Astrocyte (in vitro differentiated cells and primary cell): ENCODE results near the gene ELMOD3. TPM values are rescaled to one million over a fixed set of nuclear protein-coding genes. Genes with fewer than 3 reads are reported as not detected.

ENCODE experiments used
- DNase-seq: peaks from one replicate; pipeline ENCODE4 v3.0.0-alpha.2; 2010; ENCODE audit warnings: low read depth
- FAIRE-seq: peaks from 2 replicates; lab custom pipeline; 2011; peaks lifted over from hg19 to GRCh38; lab: Jason Lieb, UNC
- H2AFZ ChIP-seq: 2 replicates; pipeline ENCODE4 v1.6.0; 2012; ENCODE audit warnings: low read depth, low read length, inconsistent platforms
- H3K27ac ChIP-seq: 2 replicates; pipeline ENCODE4 v1.5.1; 2011; ENCODE audit warnings: low read depth, low read length, inconsistent platforms
- H3K27me3 ChIP-seq: 2 replicates; pipeline ENCODE4 v1.6.0; 2011; ENCODE audit warnings: low read length, inconsistent platforms; ENCODE audit not compliant: insufficient read depth
- H3K36me3 ChIP-seq: 2 replicates; pipeline ENCODE4 v1.5.1; 2011; ENCODE audit warnings: low read length, inconsistent platforms; ENCODE audit not compliant: insufficient read depth
- H3K4me1 ChIP-seq: 2 replicates; pipeline ENCODE4 v1.5.1; 2011; ENCODE audit warnings: low read length, inconsistent platforms; ENCODE audit not compliant: insufficient read depth
- H3K4me2 ChIP-seq: 2 replicates; pipeline ENCODE4 v1.6.0; 2012; ENCODE audit warnings: low read length, inconsistent platforms
- H3K4me3 ChIP-seq: 2 replicates; pipeline ENCODE4 v1.5.1; 2011; ENCODE audit warnings: low read depth, mild to moderate bottlenecking, low read length, inconsistent platforms; ENCODE audit not compliant: insufficient read depth
- H3K79me2 ChIP-seq: 2 replicates; pipeline ENCODE4 v1.6.0; 2012; ENCODE audit warnings: mild to moderate bottlenecking, low read length, inconsistent platforms; ENCODE audit not compliant: insufficient read depth
- H3K9ac ChIP-seq: 2 replicates; pipeline ENCODE4 v1.6.0; 2012; ENCODE audit warnings: mild to moderate bottlenecking, low read length, inconsistent platforms
- H3K9me3 ChIP-seq: 2 replicates; pipeline ENCODE4 v1.5.1; 2012; ENCODE audit warnings: low read depth, mild to moderate bottlenecking, low read length, inconsistent platforms; ENCODE audit not compliant: insufficient read depth
- H4K20me1 ChIP-seq: 2 replicates; pipeline ENCODE4 v1.6.0; 2012; ENCODE audit warnings: low read length, inconsistent platforms; ENCODE audit not compliant: insufficient read depth
- H3K27ac Mint-ChIP-seq: one replicate; pipeline ENCODE4 v1.8.0; 2021; ENCODE audit warnings: mild to moderate bottlenecking, mixed read lengths; ENCODE audit not compliant: unreplicated experiment
- H3K27me3 Mint-ChIP-seq: one replicate; pipeline ENCODE4 v1.8.0; 2021; ENCODE audit warnings: low read depth, mixed read lengths; ENCODE audit not compliant: unreplicated experiment
- H3K36me3 Mint-ChIP-seq: one replicate; pipeline ENCODE4 v1.8.0; 2021; ENCODE audit warnings: low read depth, mixed read lengths; ENCODE audit not compliant: unreplicated experiment
- H3K4me1 Mint-ChIP-seq: one replicate; pipeline ENCODE4 v1.8.0; 2021; ENCODE audit warnings: low read depth, mixed read lengths; ENCODE audit not compliant: unreplicated experiment
- H3K4me3 Mint-ChIP-seq: one replicate; pipeline ENCODE4 v1.8.0; 2021; ENCODE audit warnings: mild to moderate bottlenecking, moderate library complexity, mixed read lengths; ENCODE audit not compliant: unreplicated experiment
- H3K9me3 Mint-ChIP-seq: one replicate; pipeline ENCODE4 v1.8.0; 2021; ENCODE audit warnings: mild to moderate bottlenecking, mixed read lengths; ENCODE audit not compliant: unreplicated experiment
- EZH2 ChIP-seq: IDR thresholded peaks from 2 replicates; pipeline ENCODE4 v1.6.1; 2012; ENCODE audit warnings: mild to moderate bottlenecking, low read length, inconsistent platforms; ENCODE audit not compliant: insufficient read depth
- total RNA-seq: library from RNA; stranded (reverse); gene quantifications from 2 replicates; pipeline ENCODE4 v1.2.1, GENCODE V29; 2021
- TF ChIP-seq, protein P1 (sequence below): IDR thresholded peaks from 2 replicates; pipeline ENCODE4 v1.5.1; 2011; ENCODE audit warnings: low read depth, mild to moderate bottlenecking, inconsistent platforms, low read length, moderate library complexity; ENCODE audit not compliant: insufficient read depth

The ELMOD3 gene
- total RNA-seq, 1 donor from 2014 or later: 11.7 TPM

GRCh38 chr2:85308896-85309555 lies 45.5 kb upstream of the ELMOD3 start:
- H3K27me3 ChIP-seq: no peaks in the 10 kb centered on the region
- no peaks in the 10 kb centered on the region for H3K79me2 ChIP-seq
- H3K27ac ChIP-seq: no peak overlapping the region
- Mint-ChIP-seq H3K4me1 (peaks cover 23% of the 10 kb centered on the region), H3K27me3 (no peaks in the 10 kb centered on the region), H3K27ac (no peak overlapping the region), H3K36me3 (peaks cover 15% of the 10 kb centered on the region), H3K4me3 (no peak overlapping the region), H3K9me3 (no peaks in the 10 kb centered on the region)
- H3K9me3 ChIP-seq: no peaks in the 10 kb centered on the region
- peak overlapping the region; percentile 62 for H3K4me2 ChIP-seq
- no peak overlapping the region for H3K4me3 ChIP-seq
- peak overlapping the region; percentile 14 for H2AFZ ChIP-seq
- no peaks in the 10 kb centered on the region for H3K36me3 ChIP-seq
- FAIRE-seq (no peak), DNase-seq (peak; percentile 56)
- no peak overlapping the region for H3K9ac ChIP-seq
- no peaks in the 10 kb centered on the region for H4K20me1 ChIP-seq
- peaks cover 18% of the 10 kb centered on the region for H3K4me1 ChIP-seq
- no peak for TF ChIP-seq EZH2

GRCh38 chr2:85309699-85310321 lies 44.8 kb upstream of the ELMOD3 start:
- FAIRE-seq: no peak
- DNase-seq: no peak

DNA sequence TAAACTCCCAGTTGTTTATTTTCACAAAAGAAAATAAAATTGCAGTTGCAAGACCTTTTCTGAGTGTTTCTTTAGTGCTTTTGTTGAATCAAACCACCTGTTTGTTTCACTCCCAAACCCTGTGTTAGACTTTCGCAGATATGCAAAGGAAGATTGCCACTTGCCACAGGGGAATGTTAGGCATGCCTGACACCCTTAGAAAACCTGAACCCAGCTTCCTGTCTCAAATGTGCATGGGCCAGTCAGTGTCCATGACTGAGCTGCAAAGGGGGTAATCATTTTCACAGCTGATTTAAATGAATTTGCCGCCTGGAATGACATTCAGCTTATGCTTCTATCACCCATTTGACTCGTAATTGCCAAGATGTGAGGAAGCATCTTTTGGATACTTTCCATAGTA lies 44.2 kb upstream of the ELMOD3 start:
- no peak overlapping the region for H2AFZ ChIP-seq
- no peak overlapping the region for H3K4me3 ChIP-seq
- peak overlapping the region; percentile 34 for H3K27ac Mint-ChIP-seq
- no peaks in the 10 kb centered on the region for H3K79me2 ChIP-seq
- peaks cover 10% of the 10 kb centered on the region for H3K36me3 Mint-ChIP-seq
- no peaks in the 10 kb centered on the region for H3K36me3 ChIP-seq
- no peaks in the 10 kb centered on the region for H3K27me3 Mint-ChIP-seq
- no peaks in the 10 kb centered on the region for H3K9me3 Mint-ChIP-seq
- peaks cover 10% of the 10 kb centered on the region for H4K20me1 ChIP-seq
- TF ChIP-seq, protein P1, sequence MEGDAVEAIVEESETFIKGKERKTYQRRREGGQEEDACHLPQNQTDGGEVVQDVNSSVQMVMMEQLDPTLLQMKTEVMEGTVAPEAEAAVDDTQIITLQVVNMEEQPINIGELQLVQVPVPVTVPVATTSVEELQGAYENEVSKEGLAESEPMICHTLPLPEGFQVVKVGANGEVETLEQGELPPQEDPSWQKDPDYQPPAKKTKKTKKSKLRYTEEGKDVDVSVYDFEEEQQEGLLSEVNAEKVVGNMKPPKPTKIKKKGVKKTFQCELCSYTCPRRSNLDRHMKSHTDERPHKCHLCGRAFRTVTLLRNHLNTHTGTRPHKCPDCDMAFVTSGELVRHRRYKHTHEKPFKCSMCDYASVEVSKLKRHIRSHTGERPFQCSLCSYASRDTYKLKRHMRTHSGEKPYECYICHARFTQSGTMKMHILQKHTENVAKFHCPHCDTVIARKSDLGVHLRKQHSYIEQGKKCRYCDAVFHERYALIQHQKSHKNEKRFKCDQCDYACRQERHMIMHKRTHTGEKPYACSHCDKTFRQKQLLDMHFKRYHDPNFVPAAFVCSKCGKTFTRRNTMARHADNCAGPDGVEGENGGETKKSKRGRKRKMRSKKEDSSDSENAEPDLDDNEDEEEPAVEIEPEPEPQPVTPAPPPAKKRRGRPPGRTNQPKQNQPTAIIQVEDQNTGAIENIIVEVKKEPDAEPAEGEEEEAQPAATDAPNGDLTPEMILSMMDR: no peak
- TF ChIP-seq EZH2: no peak
- peaks cover 23% of the 10 kb centered on the region for H3K4me1 Mint-ChIP-seq
- no peak overlapping the region for H3K9ac ChIP-seq
- H3K4me1 ChIP-seq: peaks cover 18% of the 10 kb centered on the region
- DNase-seq (no peak), FAIRE-seq (no peak)
- no peaks in the 10 kb centered on the region for H3K9me3 ChIP-seq
- H3K27me3 ChIP-seq: no peaks in the 10 kb centered on the region
- no peak overlapping the region for H3K4me2 ChIP-seq
- H3K27ac ChIP-seq: no peak overlapping the region
- H3K4me3 Mint-ChIP-seq: peak overlapping the region; percentile 48

More at GRCh38 chr2:85309699-85310321, 44.8 kb upstream of the ELMOD3 start:
- Mint-ChIP-seq H3K27me3 (no peaks in the 10 kb centered on the region), H3K4me1 (peaks cover 23% of the 10 kb centered on the region), H3K36me3 (peaks cover 10% of the 10 kb centered on the region), H3K27ac (no peak overlapping the region), H3K9me3 (no peaks in the 10 kb centered on the region), H3K4me3 (peak overlapping the region; percentile 48)
- Histone ChIP-seq H3K27ac (no peak overlapping the region), H3K4me1 (peaks cover 18% of the 10 kb centered on the region), H4K20me1 (peaks cover 5% of the 10 kb centered on the region), H2AFZ (no peak overlapping the region), H3K36me3 (no peaks in the 10 kb centered on the region), H3K9ac (no peak overlapping the region), H3K27me3 (no peaks in the 10 kb centered on the region), H3K79me2 (no peaks in the 10 kb centered on the region), H3K4me3 (no peak overlapping the region), H3K9me3 (no peaks in the 10 kb centered on the region), H3K4me2 (no peak overlapping the region)
- TF ChIP-seq EZH2: no peak
- TF ChIP-seq, protein P1: no peak
